Ammon's horn (tissue), 1 donor: ENCODE data around the gene FBLN2.
"Not testable (repeated sequence)": the region's sequence is repeated elsewhere in the genome, so short reads cannot be mapped to it uniquely, and the experiment has no call there.

Experiments
- DNase-seq: peaks from one replicate; pipeline ENCODE4 v3.0.0-alpha.2; 2016; ENCODE audit warnings: low spot score

FBLN2 gene

GRCh38 chr3:13513913-13514517, 34.9 kb upstream of the FBLN2 start:
- no peak for DNase-seq

- DNase-seq: no peak
Observed at GRCh38 chr3:13514639-13515435, 34.1 kb upstream of the FBLN2 start.

DNA sequence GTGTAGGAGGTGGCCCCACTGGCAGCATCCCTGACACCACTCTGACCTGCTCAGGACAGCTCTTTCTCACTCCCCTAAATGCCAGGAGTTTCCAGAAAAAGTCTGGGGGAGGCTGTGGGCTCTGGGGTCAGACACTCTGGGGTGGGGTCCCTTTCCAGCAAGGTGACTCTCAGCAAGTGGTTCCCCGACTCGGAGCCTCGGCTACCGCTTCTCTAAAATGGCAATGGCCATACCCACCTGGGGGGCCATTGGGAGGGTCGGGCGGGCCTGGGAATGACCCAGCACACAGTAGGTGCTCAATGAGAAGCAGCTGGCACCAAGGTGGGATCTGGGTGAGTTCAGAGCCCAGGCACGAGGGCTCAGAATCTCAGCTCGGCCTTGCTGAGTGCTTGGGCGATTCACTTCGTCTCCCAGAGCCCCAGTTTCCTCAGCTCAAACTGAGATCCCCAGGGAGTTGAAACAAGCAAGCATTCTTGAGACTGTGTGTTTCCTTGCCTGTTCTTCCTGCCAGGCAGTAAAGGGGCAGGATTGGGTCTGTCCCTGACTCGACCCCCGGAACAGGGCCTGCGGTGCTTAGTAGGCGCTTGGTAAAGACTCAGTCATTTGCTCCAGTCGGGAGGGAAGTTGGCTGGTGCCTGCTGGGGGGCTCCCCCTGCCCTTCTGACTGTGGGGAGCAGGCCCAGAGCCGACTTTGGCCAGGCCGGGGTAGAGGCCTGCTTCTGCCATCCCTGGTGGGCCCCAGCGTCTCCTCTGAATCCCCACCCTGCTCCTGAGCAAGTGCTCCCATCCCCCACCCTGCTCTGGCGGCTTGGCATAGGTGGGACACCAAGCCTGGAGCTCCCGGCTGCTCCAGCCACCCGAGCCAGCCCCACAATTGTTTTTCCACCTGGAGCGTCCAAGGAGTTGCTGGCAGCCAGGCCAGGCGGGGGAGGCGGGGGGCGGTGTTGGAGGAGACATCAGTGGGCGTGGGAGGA, 32.9 kb upstream of the FBLN2 start:
- no peak for DNase-seq

- DNase-seq: no peak
Observed at GRCh38 chr3:13516760-13517135, 32.2 kb upstream of the FBLN2 start.

DNA sequence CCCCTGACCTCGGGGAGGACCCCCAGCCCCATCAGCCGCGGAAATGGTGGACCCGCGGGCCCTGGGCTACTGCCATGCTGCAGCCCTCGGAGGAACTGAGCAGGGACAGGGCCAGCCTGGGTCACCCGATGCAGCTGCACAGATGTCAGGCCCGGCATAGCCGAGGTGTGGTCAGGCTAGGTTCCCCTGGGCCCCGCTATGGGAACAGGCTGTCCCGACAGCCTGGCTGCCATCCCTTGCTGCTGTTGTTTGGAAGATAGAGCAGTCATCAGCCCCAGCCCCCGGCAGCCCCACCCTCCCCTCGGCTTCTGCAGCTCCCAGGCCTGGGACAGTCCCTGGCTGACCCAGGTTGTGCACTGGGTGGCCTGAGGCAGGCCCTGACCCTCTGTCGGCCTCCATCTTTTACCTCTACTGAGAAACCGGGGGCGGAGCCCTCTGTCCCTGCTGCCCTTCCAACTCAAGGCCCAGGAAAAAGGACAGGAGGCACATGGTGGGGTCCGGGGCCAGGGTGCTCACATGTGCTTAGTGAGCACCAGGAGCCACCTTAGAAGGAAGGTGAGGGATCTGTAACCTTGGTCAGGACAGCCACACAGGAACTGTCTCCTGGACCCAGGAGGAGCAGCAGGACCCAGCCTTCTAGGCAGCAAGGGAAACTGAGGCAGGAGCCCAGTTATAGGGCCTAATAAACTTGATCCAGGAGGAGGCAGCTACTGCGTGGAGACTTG, 31.5 kb upstream of the FBLN2 start:
- DNase-seq: no peak

DNA sequence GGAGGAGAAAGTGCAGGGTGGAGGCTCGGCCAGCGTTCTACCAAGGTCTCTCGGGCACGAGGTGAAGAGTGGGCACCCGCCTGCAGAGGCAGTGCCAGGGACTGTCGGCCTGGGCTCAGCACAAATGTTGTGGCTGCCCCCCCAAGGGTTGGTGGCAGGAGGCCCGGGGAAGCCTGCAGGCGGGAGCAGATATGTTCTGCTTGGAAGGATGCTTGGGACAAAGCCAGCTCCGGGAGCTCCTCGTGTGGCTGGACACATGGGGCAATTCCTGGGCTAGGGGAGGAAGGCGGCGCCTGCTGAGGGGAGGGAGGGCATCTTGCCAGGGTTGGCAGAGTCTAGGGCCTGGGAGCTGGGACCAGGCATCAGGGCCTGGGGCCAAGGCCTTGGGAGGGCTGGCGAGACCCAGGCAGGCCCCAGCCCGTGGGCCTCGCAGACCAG, 30.4 kb upstream of the FBLN2 start:
- peak; percentile 78 for DNase-seq

DNA sequence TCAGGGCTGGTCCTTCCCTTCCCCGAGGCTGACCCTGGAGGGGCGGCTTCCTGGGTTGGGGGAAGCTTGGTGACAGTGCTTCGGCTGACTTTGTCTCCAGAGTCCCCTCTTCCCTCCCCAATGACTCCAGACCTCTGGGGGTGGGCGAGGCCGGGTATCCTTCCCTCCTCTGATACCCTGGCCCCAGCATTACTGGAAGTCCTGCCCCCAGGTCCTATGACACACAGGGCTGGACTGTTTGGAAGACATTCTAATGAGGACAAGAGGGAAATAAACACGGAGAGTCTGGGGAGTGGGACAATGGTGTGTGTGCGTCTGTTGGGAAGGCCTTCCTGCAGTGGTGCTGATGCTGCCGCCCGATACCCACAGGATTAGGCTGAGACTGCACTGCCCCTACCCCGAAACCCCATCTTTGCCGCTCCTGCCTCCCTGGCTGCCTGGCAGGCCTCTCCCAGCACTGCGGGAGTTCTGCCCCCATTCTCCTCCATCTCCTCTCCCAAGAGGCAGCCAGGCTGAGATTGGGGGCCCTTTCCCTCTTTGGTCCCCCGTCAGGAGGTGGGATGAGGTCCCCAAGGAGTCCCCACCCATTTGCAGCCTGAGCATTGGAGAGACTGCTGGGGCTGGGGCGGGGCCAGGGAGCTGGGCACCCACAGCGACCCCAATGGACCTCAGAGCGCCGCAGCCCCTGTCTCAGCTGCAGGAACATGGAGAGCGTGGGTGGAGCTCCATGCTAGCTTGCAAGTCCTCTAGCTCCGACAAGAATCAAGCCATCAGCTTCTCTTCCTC, 29.7 kb upstream of the FBLN2 start:
- DNase-seq: no peak

DNA sequence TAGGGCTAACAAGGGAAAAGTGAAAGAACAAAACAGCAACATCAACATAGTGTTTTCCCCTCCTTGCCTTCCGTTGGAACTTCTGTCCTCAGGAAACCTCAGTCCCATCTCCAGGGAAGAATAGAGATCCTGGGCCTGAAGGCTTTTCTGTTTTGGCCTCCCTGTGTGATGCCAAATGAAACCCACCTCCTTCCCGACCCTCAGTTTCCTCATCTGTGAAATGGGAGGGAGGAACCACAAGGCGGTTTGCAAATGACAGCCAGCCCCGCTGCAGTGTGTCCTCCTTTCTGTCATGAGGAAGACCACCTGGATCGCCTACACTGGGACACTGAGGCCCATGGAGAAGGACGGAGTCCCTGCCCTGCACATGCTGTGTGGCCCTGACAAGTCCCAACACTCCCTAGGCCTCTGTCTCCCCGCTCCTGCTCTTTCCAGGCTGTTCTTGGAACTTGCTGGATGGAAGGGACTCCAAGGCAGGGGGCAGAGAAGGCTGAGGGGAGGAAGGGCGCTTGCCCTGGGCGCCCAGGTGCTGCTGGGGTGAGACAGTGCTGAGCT, 28.5 kb upstream of the FBLN2 start:
- DNase-seq: no peak

- DNase-seq: no peak
Observed at GRCh38 chr3:13521309-13521708, 27.6 kb upstream of the FBLN2 start.

GRCh38 chr3:13521749-13522148, 27.2 kb upstream of the FBLN2 start:
- not testable (repeated sequence) for DNase-seq

GRCh38 chr3:13522236-13522635, 26.7 kb upstream of the FBLN2 start:
- DNase-seq: no peak

- no peak for DNase-seq
Observed at GRCh38 chr3:13524979-13525669, 23.8 kb upstream of the FBLN2 start.

GRCh38 chr3:13525827-13526625, 22.9 kb upstream of the FBLN2 start:
- DNase-seq: no peak

GRCh38 chr3:13526626-13526949, 22.3 kb upstream of the FBLN2 start:
- DNase-seq: no peak

GRCh38 chr3:13528217-13528867, 20.6 kb upstream of the FBLN2 start:
- DNase-seq: no peak

DNA sequence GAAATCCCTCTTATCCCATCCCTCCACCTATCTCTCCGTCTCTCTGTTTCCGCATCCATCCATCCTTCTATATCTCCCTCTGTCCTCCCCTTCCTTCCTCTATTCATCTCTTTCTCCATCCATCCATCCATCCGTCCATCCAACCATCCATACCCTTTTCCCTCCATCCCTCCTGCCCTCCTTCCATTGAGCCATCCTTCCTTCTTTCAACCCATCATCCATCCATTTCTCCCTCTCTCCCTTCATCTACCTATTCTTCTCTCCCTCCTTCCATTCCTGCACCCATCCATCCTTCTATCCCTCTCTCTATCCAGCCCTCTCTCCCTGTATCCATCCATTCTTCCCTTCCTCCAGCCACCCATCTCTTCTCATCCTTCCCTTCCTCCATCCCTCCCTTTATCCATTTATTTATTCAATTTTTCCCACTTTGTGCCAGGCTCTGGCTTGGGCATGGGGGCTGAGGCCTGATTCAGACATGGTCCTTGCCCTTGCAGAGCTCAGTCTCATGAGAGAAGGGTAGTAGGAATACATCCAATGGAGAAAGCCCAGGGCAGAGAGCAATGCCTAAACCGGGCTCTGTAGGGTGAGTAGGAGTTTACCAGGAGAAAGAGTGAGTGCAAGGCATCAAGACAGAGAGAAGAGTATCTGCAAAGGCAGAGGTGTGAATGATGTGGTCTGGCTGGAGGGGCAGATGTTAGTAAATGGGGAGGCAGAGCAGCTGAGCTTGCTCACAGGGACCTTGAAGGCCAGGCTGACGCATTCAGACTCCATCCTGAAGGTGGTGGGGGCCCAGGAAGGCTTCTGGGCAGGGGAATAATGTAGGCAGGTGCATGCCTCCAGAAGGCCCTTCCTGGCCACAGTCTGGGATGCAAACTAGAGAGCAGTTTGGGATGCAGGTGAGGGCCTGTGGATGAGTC, 19.5 kb upstream of the FBLN2 start:
- no peak for DNase-seq

GRCh38 chr3:13530241-13531009, 18.5 kb upstream of the FBLN2 start:
- no peak for DNase-seq
